Measurements from ENCODE around the gene H2AZ2. TPM values are rescaled to one million over a fixed set of nuclear protein-coding genes. Genes with fewer than 3 reads are reported as not detected.
A peak's percentile ranks its signal among the peaks of the same experiment; 100 is the strongest.
"Not testable (repeated sequence)": the region's sequence is repeated elsewhere in the genome, so short reads cannot be mapped to it uniquely, and the experiment has no call there.

The H2AZ2 gene
- total RNA-seq, 2 donors from 2014 or later, result 111 to 146 TPM

DNA sequence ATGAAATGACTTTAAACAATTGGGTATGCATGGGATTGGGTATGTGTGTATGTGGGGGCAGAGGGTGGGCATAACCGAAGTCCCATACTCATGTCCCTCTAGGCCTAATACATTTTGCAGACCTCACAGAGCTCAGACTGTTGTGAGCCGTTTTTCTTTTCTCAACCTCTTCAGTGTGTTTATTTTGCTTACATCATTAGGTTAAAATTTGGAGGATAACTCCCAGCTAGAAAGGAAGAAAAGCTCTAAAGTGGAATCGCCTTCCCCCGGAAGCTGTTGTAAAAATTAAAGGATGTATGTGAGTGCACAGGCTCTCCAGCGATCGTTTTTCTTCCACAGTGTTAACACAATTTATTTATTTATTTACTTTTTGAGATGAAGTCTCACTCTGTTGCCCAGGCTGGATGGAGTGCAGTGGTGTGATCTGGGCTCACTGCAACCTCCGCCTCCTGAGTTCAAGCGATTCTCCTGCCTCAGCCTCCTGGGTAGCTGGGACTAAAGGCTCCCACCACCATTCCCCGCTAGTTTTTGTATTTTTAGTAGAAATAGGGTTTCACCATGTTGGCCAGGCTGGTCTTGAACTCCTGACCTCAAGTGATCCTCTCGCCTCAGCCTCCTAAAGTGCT is 1.5 kb upstream of the H2AZ2 start:
- TF ChIP-seq POLR2A (IDR thresholded peaks at IDR 0.05) (no peak), POLR2AphosphoS5 (IDR thresholded peaks at IDR 0.05) (no peak)
- TF ChIP-seq, protein P1, sequence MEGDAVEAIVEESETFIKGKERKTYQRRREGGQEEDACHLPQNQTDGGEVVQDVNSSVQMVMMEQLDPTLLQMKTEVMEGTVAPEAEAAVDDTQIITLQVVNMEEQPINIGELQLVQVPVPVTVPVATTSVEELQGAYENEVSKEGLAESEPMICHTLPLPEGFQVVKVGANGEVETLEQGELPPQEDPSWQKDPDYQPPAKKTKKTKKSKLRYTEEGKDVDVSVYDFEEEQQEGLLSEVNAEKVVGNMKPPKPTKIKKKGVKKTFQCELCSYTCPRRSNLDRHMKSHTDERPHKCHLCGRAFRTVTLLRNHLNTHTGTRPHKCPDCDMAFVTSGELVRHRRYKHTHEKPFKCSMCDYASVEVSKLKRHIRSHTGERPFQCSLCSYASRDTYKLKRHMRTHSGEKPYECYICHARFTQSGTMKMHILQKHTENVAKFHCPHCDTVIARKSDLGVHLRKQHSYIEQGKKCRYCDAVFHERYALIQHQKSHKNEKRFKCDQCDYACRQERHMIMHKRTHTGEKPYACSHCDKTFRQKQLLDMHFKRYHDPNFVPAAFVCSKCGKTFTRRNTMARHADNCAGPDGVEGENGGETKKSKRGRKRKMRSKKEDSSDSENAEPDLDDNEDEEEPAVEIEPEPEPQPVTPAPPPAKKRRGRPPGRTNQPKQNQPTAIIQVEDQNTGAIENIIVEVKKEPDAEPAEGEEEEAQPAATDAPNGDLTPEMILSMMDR (IDR thresholded peaks at IDR 0.05), result no peak
- no peaks in the 10 kb centered on the region for H3K4me1 ChIP-seq (replicated peaks)
- no peak overlapping the region for H3K4me3 ChIP-seq
- intact Hi-C loops (cut with DNase I), result loop anchor here (2.0 to 5.0 kb wide), 5 partner anchors 38 to 267 kb away; partner anchors contain the start of genes OGDH, PURB, TMED4 and ZMIZ2
- DNase-seq (ENCODE audit: low spot score), result no peak
- 74% methylated on average over 10 of the region's 10 CpGs for WGBS
- H3K27me3 ChIP-seq (replicated peaks; ENCODE audit: insufficient read depth), result no peaks in the 10 kb centered on the region
- no peaks in the 10 kb centered on the region for H3K36me3 ChIP-seq
- peak overlapping the region in 1 of 2 donors; percentile 96 for H3K27ac ChIP-seq
- H3K9me3 ChIP-seq, result no peaks in the 10 kb centered on the region

DNA sequence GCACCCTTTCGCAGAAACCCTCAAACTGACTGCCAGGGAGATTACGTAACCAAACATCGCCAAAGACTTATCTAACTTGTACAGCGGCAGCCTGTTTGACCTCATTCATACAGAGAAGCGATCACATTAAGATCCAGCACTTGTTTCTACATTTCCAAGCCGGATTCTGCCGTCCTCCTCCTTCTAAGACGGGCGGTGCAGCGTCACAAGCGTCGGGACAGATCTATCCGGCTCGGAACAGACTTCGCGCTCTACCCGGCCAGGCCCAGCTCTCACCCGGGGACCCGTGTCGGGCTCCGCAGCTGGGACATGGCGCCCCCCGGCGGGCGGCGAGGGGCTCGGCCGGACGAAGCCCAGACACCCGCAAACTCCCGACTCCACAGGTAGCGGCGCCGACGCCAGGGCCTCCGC is 373 bp downstream of the H2AZ2 start:
- Histone ChIP-seq H3K9me3 (no peaks in the 10 kb centered on the region), H3K27me3 (replicated peaks; ENCODE audit: insufficient read depth) (no peaks in the 10 kb centered on the region), H3K4me1 (replicated peaks) (no peaks in the 10 kb centered on the region), H3K27ac (peak overlapping the region; percentile 92 to 96), H3K36me3 (no peaks in the 10 kb centered on the region), H3K4me3 (peak overlapping the region; percentile 62 to 87)
- peak; percentile 86 for DNase-seq (ENCODE audit: low spot score)
- 0% methylated on average over 29 of the region's 36 CpGs for WGBS
- no peak for TF ChIP-seq POLR2A (IDR thresholded peaks at IDR 0.05)
- peak; percentile 15 for TF ChIP-seq POLR2AphosphoS5 (IDR thresholded peaks at IDR 0.05)
- TF ChIP-seq, protein P1 (IDR thresholded peaks at IDR 0.05), result peak; percentile 83 to 96 (median 92)
- intact Hi-C loops (cut with DNase I), result loop anchor here (2.0 to 5.0 kb wide), 5 partner anchors 40 to 265 kb away; partner anchors contain the start of genes PPIA, PURB, TMED4 and ZMIZ2

DNA sequence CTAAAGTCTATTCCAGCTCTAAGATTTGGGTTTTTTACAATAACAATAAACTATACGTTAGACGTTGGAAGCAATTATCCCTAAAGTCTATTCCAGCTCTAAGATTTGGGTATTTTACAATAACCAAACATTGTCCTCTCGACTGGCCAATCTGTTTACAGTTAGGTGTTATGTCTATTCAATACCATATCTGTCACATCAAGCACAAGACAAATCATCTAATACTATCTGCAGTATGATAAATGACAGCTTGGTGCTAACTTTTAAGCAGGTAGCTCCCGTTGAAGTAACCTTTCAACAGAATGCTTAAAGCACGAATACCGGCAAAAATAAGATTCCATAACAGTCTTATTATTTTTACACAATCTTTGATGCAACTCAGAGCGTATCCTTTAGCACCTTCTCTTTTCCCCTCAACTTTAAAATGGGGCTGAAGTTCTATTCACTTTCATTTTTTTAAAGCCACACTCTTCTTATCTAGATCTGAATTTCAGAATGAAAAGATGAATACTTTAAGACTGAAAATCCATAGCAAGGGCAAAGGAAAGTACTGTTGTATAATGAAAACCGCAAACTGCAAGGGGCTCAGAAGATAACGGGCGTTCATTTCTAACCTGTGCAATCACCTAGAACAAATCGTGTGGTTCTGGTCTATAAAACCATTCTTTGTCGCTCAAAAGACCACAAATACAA is 925 bp downstream of the H2AZ2 start:
- DNase-seq (ENCODE audit: low spot score), result no peak
- under 1% methylated on average over 12 of the region's 12 CpGs for WGBS
- no peaks in the 10 kb centered on the region for H3K4me1 ChIP-seq (replicated peaks)
- H3K4me3 ChIP-seq, result peak overlapping the region; percentile 62 to 87
- H3K27me3 ChIP-seq (replicated peaks; ENCODE audit: insufficient read depth), result no peaks in the 10 kb centered on the region
- no peaks in the 10 kb centered on the region for H3K9me3 ChIP-seq
- no peak for TF ChIP-seq POLR2A (IDR thresholded peaks at IDR 0.05)
- H3K36me3 ChIP-seq, result no peaks in the 10 kb centered on the region
- intact Hi-C loops (cut with DNase I), result loop anchor here (2.0 to 5.0 kb wide), 5 partner anchors 40 to 265 kb away; partner anchors contain the start of genes PPIA, PURB, TMED4 and ZMIZ2
- H3K27ac ChIP-seq, result peak overlapping the region; percentile 92 to 96

DNA sequence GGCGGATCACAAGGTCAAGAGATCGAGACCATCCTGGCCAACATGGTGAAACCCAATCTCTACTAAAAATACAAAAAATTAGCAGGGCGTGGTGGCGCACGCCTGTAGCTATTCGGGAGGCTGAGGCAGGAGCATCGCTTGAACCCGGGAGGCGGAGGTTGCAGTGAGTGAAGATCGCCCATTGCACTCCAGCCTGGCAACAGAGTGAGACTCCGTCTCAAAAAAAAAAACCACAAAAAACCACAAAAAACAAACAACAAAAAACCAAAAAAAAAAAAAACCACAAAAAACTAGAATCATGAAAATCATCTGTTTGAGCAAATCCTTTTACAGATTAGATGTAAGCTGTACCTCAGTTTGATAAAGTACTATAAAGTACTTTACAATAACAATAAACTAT is 1.5 kb downstream of the H2AZ2 start:
- not testable (repeated sequence) for H3K4me1 ChIP-seq (replicated peaks); H3K9me3 ChIP-seq; H3K36me3 ChIP-seq; H3K27me3 ChIP-seq (replicated peaks; ENCODE audit: insufficient read depth); DNase-seq (ENCODE audit: low spot score)
- intact Hi-C loops (cut with DNase I), result loop anchor here (2.0 to 5.0 kb wide), 5 partner anchors 41 to 264 kb away; partner anchors contain the start of genes PPIA, PURB, TMED4 and ZMIZ2
- H3K27ac ChIP-seq, result peak overlapping the region in 1 of 2 donors; percentile 96
- WGBS, result 58% methylated on average over 11 of the region's 11 CpGs
- peak overlapping the region; percentile 62 to 87 for H3K4me3 ChIP-seq

DNA sequence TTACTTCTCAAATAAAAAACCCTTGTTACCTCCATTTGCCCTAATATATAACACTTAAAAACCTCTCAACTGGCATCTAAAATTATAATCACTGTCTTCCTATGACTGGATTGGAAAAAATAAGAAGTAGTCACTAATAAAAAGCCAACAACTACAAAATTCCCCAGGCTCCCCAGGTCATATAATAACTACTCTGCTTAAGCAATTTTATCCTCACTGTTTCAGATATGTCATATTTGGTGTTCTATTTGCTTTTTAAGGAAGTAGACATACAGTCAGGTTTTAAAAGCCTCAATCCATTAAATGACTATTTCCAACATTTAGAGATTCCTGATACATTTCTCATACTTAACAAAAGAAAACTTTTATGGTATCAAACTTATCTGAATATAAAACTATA is 2.4 kb downstream of the H2AZ2 start:
- DNase-seq (ENCODE audit: low spot score), result no peak
- no peaks in the 10 kb centered on the region for H3K36me3 ChIP-seq
- no peaks in the 10 kb centered on the region for H3K4me1 ChIP-seq (replicated peaks)
- H3K9me3 ChIP-seq, result no peaks in the 10 kb centered on the region
- TF ChIP-seq, protein P1 (IDR thresholded peaks at IDR 0.05), result no peak
- TF ChIP-seq POLR2AphosphoS5 (IDR thresholded peaks at IDR 0.05) (no peak), POLR2A (IDR thresholded peaks at IDR 0.05) (no peak)
- intact Hi-C loops (cut with DNase I), result loop anchor here (5.0 kb wide), 4 partner anchors 42 to 263 kb away; partner anchors contain the start of genes PURB, TMED4 and ZMIZ2
- H3K4me3 ChIP-seq, result no peak overlapping the region
- H3K27ac ChIP-seq, result no peak overlapping the region
- H3K27me3 ChIP-seq (replicated peaks; ENCODE audit: insufficient read depth), result no peaks in the 10 kb centered on the region

DNA sequence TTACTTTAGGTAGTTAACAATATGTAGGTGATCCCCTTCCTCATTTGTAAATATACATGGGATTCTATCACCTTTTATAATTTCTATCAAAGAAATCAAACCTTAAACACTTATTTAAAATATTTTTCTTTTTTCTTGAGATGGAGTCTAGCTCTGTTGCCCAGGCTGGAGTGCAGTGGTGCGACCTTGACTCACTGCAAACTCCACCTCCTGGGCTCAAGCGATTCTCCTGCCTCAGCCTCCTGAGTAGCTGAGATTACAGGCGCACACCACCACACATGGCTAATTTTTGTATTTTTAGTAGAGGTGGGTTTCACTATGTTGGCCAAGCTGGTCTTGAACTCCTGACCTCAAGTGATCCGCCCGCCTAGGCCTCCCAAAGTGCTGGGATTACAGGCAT is 4.4 kb downstream of the H2AZ2 start:
- 97% methylated on average over 5 of the region's 5 CpGs for WGBS
- H3K27ac ChIP-seq; H3K27me3 ChIP-seq (replicated peaks; ENCODE audit: insufficient read depth); H3K9me3 ChIP-seq; H3K4me1 ChIP-seq (replicated peaks); H3K36me3 ChIP-seq; DNase-seq (ENCODE audit: low spot score); H3K4me3 ChIP-seq; intact Hi-C loops (cut with DNase I): not testable (repeated sequence)

DNA sequence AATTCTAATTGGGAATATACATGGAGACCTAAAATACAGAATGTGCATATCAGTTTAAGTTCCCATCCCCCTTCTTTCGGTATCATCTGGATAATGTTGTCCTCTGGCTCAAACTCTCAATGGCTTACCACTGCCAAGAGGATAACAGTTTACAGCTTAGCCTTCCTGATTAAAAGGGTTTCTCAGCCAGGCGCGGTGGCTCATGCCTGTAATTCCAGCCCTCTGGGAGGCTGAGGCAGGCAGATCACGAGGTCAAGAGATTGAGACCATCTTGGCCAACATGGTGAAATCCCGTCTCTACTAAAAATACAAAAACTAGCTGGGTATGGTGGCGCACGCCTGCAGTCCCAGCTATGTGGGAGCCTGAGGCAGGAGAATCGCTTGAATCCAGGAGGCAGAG is 5.2 kb downstream of the H2AZ2 start:
- H3K4me3 ChIP-seq; H3K27me3 ChIP-seq (replicated peaks; ENCODE audit: insufficient read depth); H3K27ac ChIP-seq; H3K4me1 ChIP-seq (replicated peaks); H3K36me3 ChIP-seq; intact Hi-C loops (cut with DNase I); H3K9me3 ChIP-seq; DNase-seq (ENCODE audit: low spot score): not testable (repeated sequence)
- WGBS, result 90% methylated on average over 8 of the region's 8 CpGs

Data from prostate gland (tissue), 2 donors.